Neural cell (in vitro differentiated cells): Measurements from ENCODE around the gene IFNE. TPM values are rescaled to one million over a fixed set of nuclear protein-coding genes. Genes with fewer than 3 reads are reported as not detected.

Experiments used
- H2AFZ ChIP-seq: fragments of 200-600, 300-800 bp; sonication (generic), shearing (Covaris generic); 2 replicates; pipeline ENCODE4 v1.6.0; 2014; ENCODE audit warnings: low read depth, mild to moderate bottlenecking, antibody characterized with exemption, low read length, moderate library complexity
- H3F3A ChIP-seq: fragments of 200-600 bp; shearing (Covaris generic); 2 replicates; pipeline ENCODE4 v1.6.1; 2016; ENCODE audit warnings: mild to moderate bottlenecking, moderate library complexity, mixed read lengths, antibody characterized with exemption, low read length; ENCODE audit not compliant: insufficient read depth, poor library complexity, severe bottlenecking
- H3K27ac ChIP-seq: fragments of 200-600, 300-800 bp; sonication (generic), shearing (Covaris generic); 2 replicates; pipeline ENCODE4 v1.5.1; 2014; ENCODE audit warnings: mild to moderate bottlenecking, low read length, moderate library complexity
- H3K27me3 ChIP-seq: fragments of 300-800, 200-600 bp; sonication (generic), shearing (Covaris generic); 2 replicates; pipeline ENCODE4 v1.6.0; 2014; ENCODE audit warnings: mild to moderate bottlenecking, low read depth, low read length, moderate library complexity; ENCODE audit not compliant: insufficient read depth
- H3K36me3 ChIP-seq: fragments of 300-800, 200-600 bp; sonication (generic), shearing (Covaris generic); 2 replicates; pipeline ENCODE4 v1.5.1; 2014; ENCODE audit warnings: mild to moderate bottlenecking, antibody characterized with exemption, low read length, moderate library complexity; ENCODE audit not compliant: insufficient read depth
- H3K4me2 ChIP-seq: fragments of 300-800, 200-600 bp; sonication (generic), shearing (Covaris generic); 2 replicates; pipeline ENCODE4 v1.6.0; 2014; ENCODE audit warnings: mild to moderate bottlenecking, low read length
- H3K4me3 ChIP-seq: fragments of 300-800, 200-600 bp; sonication (generic), shearing (Covaris generic); 2 replicates; pipeline ENCODE4 v1.5.1; 2014; ENCODE audit warnings: mild to moderate bottlenecking, low read length, moderate library complexity
- H3K79me2 ChIP-seq: fragments of 200-600 bp; shearing (Covaris generic); replicated peaks from 2 replicates; pipeline ENCODE4 v1.6.0; 2014; ENCODE audit warnings: mild to moderate bottlenecking, low read length, moderate library complexity; ENCODE audit not compliant: insufficient read depth
- H3K9ac ChIP-seq: fragments of 300-800, 200-600 bp; sonication (generic), shearing (Covaris generic); 2 replicates; pipeline ENCODE4 v1.6.1; 2016; ENCODE audit warnings: mild to moderate bottlenecking, low read length, mixed read lengths
- H3K9me2 ChIP-seq: fragments of 200-600 bp; shearing (Covaris generic); 2 replicates; pipeline ENCODE4 v1.6.1; 2016; ENCODE audit warnings: mild to moderate bottlenecking, low read length, mixed read lengths; ENCODE audit not compliant: insufficient read depth
- H3K9me3 ChIP-seq: fragments of 200-600, 300-800 bp; sonication (generic), shearing (Covaris generic); 2 replicates; pipeline ENCODE4 v1.6.1; 2016; ENCODE audit warnings: mild to moderate bottlenecking, mixed run types, low read length, moderate library complexity, mixed read lengths
- H4K20me1 ChIP-seq: fragments of 200-600 bp; shearing (Covaris generic); 2 replicates; pipeline ENCODE4 v1.6.1; 2016; ENCODE audit warnings: mild to moderate bottlenecking, mixed run types; ENCODE audit not compliant: insufficient read depth
- EP300 ChIP-seq: fragments of 450-650 bp; conservative IDR thresholded peaks from 2 replicates; pipeline ENCODE4 v1.6.1; 2014; ENCODE audit warnings: antibody characterized with exemption, mild to moderate bottlenecking, moderate library complexity; ENCODE audit not compliant: poor library complexity, severe bottlenecking
- EZH2 ChIP-seq: fragments of 200-600, 300-800 bp; shearing (Covaris generic), sonication (generic); IDR thresholded peaks from 2 replicates; pipeline ENCODE4 v1.6.1; 2014; ENCODE audit warnings: antibody characterized with exemption, low read length, borderline replicate concordance, mild to moderate bottlenecking; ENCODE audit not compliant: insufficient read depth, poor library complexity, severe bottlenecking
- MXI1 ChIP-seq: fragments of 450-650 bp; conservative IDR thresholded peaks from 2 replicates; pipeline ENCODE4 v1.6.1; 2014; ENCODE audit warnings: antibody characterized with exemption, mild to moderate bottlenecking; ENCODE audit not compliant: poor library complexity, severe bottlenecking
- POLR2AphosphoS5 ChIP-seq: IDR thresholded peaks from 2 replicates; pipeline ENCODE4 v1.6.1; 2012
- RAD21 ChIP-seq: fragments of 450-650 bp; conservative IDR thresholded peaks from 2 replicates; pipeline ENCODE4 v1.6.1; 2014; ENCODE audit warnings: antibody characterized with exemption, mild to moderate bottlenecking, moderate library complexity
- SMC3 ChIP-seq: fragments of 450-650 bp; conservative IDR thresholded peaks from 2 replicates; pipeline ENCODE4 v1.6.1; 2014; ENCODE audit warnings: antibody characterized with exemption, mild to moderate bottlenecking, moderate library complexity; ENCODE audit not compliant: poor library complexity
- TAF1 ChIP-seq: IDR thresholded peaks from 2 replicates; pipeline ENCODE4 v1.6.1; 2012; ENCODE audit warnings: low read depth
- polyA plus RNA-seq: library from polyadenylated mRNA; depleted of rRNA; stranded (reverse); fragments of >200 nt; gene quantifications from 2 replicates; pipeline ENCODE4 v1.2.3, GENCODE V29; 2014
- TF ChIP-seq, protein P1 (sequence below): fragments of 450-650 bp; IDR thresholded peaks from 2 replicates; pipeline ENCODE4 v1.5.1; 2014; ENCODE audit warnings: antibody characterized with exemption, mild to moderate bottlenecking, moderate library complexity; ENCODE audit not compliant: poor library complexity, severe bottlenecking
- TF ChIP-seq, protein P2 (sequence below): IDR thresholded peaks from 2 replicates; pipeline ENCODE4 v1.6.1; 2012; ENCODE audit warnings: borderline replicate concordance

The IFNE gene
- polyA plus RNA-seq, 1 donor from 2014 or later: not detected

GRCh38 chr9:21504113-21504512 lies 22.0 kb upstream of the IFNE start:
- H3F3A ChIP-seq: no peaks in the 10 kb centered on the region

DNA sequence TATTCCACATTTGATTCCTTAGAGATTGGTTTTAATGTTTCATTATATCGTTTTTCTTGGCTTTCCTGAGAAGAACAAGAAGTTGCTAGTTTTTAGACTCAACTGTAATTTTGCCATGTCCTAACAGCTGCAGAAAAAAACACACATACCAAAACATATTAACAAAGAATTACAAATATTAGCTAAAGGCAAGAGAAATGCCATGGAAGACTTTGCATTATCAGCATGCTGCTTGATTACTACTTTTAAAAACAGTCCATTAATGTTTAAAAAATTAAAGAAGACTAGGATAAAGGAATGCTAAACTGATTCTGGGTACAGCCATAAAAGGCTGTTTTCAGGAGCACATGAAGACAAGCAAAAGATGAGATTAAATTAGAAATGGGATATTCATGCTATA lies 20.5 kb upstream of the IFNE start:
- Histone ChIP-seq H3K36me3 (no peaks in the 10 kb centered on the region), H2AFZ (no peak overlapping the region), H3K4me3 (no peak overlapping the region), H3K27me3 (no peaks in the 10 kb centered on the region), H3K9me3 (no peaks in the 10 kb centered on the region), H3K27ac (no peak overlapping the region), H3K9me2 (no peaks in the 10 kb centered on the region), H3K9ac (no peak overlapping the region), H3F3A (no peaks in the 10 kb centered on the region), H3K79me2 (no peaks in the 10 kb centered on the region), H4K20me1 (no peaks in the 10 kb centered on the region), H3K4me2 (no peak overlapping the region)
- TF ChIP-seq MXI1 (no peak), SMC3 (no peak), RAD21 (no peak), EZH2 (no peak)
- TF ChIP-seq, protein P1, sequence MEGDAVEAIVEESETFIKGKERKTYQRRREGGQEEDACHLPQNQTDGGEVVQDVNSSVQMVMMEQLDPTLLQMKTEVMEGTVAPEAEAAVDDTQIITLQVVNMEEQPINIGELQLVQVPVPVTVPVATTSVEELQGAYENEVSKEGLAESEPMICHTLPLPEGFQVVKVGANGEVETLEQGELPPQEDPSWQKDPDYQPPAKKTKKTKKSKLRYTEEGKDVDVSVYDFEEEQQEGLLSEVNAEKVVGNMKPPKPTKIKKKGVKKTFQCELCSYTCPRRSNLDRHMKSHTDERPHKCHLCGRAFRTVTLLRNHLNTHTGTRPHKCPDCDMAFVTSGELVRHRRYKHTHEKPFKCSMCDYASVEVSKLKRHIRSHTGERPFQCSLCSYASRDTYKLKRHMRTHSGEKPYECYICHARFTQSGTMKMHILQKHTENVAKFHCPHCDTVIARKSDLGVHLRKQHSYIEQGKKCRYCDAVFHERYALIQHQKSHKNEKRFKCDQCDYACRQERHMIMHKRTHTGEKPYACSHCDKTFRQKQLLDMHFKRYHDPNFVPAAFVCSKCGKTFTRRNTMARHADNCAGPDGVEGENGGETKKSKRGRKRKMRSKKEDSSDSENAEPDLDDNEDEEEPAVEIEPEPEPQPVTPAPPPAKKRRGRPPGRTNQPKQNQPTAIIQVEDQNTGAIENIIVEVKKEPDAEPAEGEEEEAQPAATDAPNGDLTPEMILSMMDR: no peak

More at GRCh38 chr9:21504113-21504512, 22.0 kb upstream of the IFNE start:
- no peaks in the 10 kb centered on the region for H3K9me3 ChIP-seq
- no peak overlapping the region for H3K27ac ChIP-seq
- H3K36me3 ChIP-seq: no peaks in the 10 kb centered on the region
- H3K79me2 ChIP-seq: no peaks in the 10 kb centered on the region
- H3K9me2 ChIP-seq: no peaks in the 10 kb centered on the region
- H2AFZ ChIP-seq: no peak overlapping the region
- H3K4me2 ChIP-seq: no peak overlapping the region
- no peak overlapping the region for H3K9ac ChIP-seq
- H3K27me3 ChIP-seq: no peaks in the 10 kb centered on the region
- H3K4me3 ChIP-seq: no peak overlapping the region
- no peaks in the 10 kb centered on the region for H4K20me1 ChIP-seq
- TF ChIP-seq, protein P2, sequence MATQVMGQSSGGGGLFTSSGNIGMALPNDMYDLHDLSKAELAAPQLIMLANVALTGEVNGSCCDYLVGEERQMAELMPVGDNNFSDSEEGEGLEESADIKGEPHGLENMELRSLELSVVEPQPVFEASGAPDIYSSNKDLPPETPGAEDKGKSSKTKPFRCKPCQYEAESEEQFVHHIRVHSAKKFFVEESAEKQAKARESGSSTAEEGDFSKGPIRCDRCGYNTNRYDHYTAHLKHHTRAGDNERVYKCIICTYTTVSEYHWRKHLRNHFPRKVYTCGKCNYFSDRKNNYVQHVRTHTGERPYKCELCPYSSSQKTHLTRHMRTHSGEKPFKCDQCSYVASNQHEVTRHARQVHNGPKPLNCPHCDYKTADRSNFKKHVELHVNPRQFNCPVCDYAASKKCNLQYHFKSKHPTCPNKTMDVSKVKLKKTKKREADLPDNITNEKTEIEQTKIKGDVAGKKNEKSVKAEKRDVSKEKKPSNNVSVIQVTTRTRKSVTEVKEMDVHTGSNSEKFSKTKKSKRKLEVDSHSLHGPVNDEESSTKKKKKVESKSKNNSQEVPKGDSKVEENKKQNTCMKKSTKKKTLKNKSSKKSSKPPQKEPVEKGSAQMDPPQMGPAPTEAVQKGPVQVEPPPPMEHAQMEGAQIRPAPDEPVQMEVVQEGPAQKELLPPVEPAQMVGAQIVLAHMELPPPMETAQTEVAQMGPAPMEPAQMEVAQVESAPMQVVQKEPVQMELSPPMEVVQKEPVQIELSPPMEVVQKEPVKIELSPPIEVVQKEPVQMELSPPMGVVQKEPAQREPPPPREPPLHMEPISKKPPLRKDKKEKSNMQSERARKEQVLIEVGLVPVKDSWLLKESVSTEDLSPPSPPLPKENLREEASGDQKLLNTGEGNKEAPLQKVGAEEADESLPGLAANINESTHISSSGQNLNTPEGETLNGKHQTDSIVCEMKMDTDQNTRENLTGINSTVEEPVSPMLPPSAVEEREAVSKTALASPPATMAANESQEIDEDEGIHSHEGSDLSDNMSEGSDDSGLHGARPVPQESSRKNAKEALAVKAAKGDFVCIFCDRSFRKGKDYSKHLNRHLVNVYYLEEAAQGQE: no peak
- TF ChIP-seq POLR2AphosphoS5 (no peak), RAD21 (no peak), EZH2 (no peak), SMC3 (no peak), TAF1 (no peak), EP300 (no peak), MXI1 (no peak)
- TF ChIP-seq, protein P1: no peak
